ENCODE results near the gene AFMID. TPM values are rescaled to one million over a fixed set of nuclear protein-coding genes. Genes with fewer than 3 reads are reported as not detected.

AFMID gene
- total RNA-seq, 1 experiment from 2014 or later, result 65.8 TPM

- H3K9me3 ChIP-seq (ENCODE audit: control insufficient read depth in 1 of 2, insufficient read depth in 1 of 2, low read depth in 1 of 2, low read length in 2 of 2), result no peaks in the 10 kb centered on the region
- H2AFZ ChIP-seq (ENCODE audit: low read depth, low read length, poor library complexity, severe bottlenecking), result no peak overlapping the region
- no peak overlapping the region for H3K9ac ChIP-seq (ENCODE audit: low read length)
- H4K20me1 ChIP-seq (ENCODE audit: insufficient read depth), result no peaks in the 10 kb centered on the region; the same call in 1 of the 2 replicates
- DNase-seq (ENCODE audit: low read depth, low spot score) (no peak), ATAC-seq (peak; percentile 78)
- RAD21 ChIA-PET (ENCODE audit: low non-redundant PET in 1 of 2, low total read pairs in 2 of 2, uncharacterized antibody in 2 of 2, unreplicated experiment in 2 of 2), result interaction anchor here (0.7 to 1.6 kb wide), 3 partner anchors 34 to 75 kb away, joined by 3 to 4 read pairs (median 4); no protein-coding TSS in a partner anchor
- intact Hi-C loops (cut with micrococcal nuclease), result loop anchor here (1.0 kb wide), 1 partner anchor 64 kb away; no protein-coding TSS in a partner anchor
- peaks cover 12 to 30% of the 10 kb centered on the region in 2 experiments; a peak in 3 of 4 replicates for H3K4me1 ChIP-seq (ENCODE audit: control insufficient read depth in 1 of 2, insufficient read depth in 2 of 2, low read length in 2 of 2)
- peaks cover 40 to 75% of the 10 kb centered on the region in 2 experiments for H3K36me3 ChIP-seq (ENCODE audit: control insufficient read depth in 1 of 2, insufficient read depth in 2 of 2, low read length in 2 of 2)
- peak; percentile 81 to 99 (median 99); a peak in 5 of 6 replicates for TF ChIP-seq CTCF (IDR thresholded peaks at IDR 0.05 in 2 of 3, conservative IDR thresholded peaks at IDR 0.05 in 1 of 3; ENCODE audit: borderline replicate concordance in 1 of 3, insufficient read depth in 1 of 3, low read depth in 2 of 3, low read length in 2 of 3)
- TF ChIP-seq POLR2AphosphoS5 (IDR thresholded peaks at IDR 0.05; ENCODE audit: low read depth, low read length), result peak; percentile 50
- TF ChIP-seq MAX (IDR thresholded peaks at IDR 0.05), result peak; percentile 38; the same call in 1 of the 2 replicates
- TF ChIP-seq EZH2phosphoT487 (IDR thresholded peaks at IDR 0.05; ENCODE audit: borderline replicate concordance), result no peak
- TF ChIP-seq RAD21 (IDR thresholded peaks at IDR 0.05; ENCODE audit: low read depth), result peak; percentile 87
- peak; percentile 56 for TF ChIP-seq YY1 (IDR thresholded peaks at IDR 0.05; ENCODE audit: extremely low read depth, insufficient replicate concordance, low read depth, low read length)
- POLR2A ChIA-PET, result interaction anchor here (1.0 to 5.1 kb wide), 3 partner anchors 9 to 48 kb away, joined by 3 to 44 read pairs (median 3); partner anchors contain the start of genes AFMID, TK1 and TMC6
- H3K4me2 ChIP-seq (ENCODE audit: low read length), result no peak overlapping the region
- peaks cover 13% of the 10 kb centered on the region; the same call in 1 of the 2 replicates for H3K79me2 ChIP-seq (ENCODE audit: insufficient read depth, low read length)
- no peaks in the 10 kb centered on the region for H3K27me3 ChIP-seq (ENCODE audit: insufficient read depth, low read length)
- H3K4me3 ChIP-seq (replicated peaks in 1 of 2; ENCODE audit: low read depth in 1 of 2, low read length in 2 of 2), result no peak overlapping the region
- H3K9me2 ChIP-seq (ENCODE audit: insufficient read depth), result no peaks in the 10 kb centered on the region
- no TSS peak for BruUV-seq (replicated peaks)
- H3K27ac ChIP-seq (ENCODE audit: low read depth, low read length), result peak overlapping the region; percentile 20
- CTCF ChIA-PET, result interaction anchor here (0.6 to 3.2 kb wide), 15 partner anchors 10 to 157 kb away, joined by 3 to 17 read pairs (median 6); partner anchors contain the start of genes AFMID, TK1 and TMC8
These were observed 10.6 kb upstream of the AFMID start for GRCh38 chr17:78176548-78177025.
